Astrocyte (in vitro differentiated cells and primary cell): ENCODE measurements around the gene PKP4.

Experiments used
- CTCF ChIP-seq: IDR thresholded peaks from 2 replicates; pipeline ENCODE4 v1.5.1; 2011; ENCODE audit warnings: low read depth, mild to moderate bottlenecking, inconsistent platforms, low read length, moderate library complexity; ENCODE audit not compliant: insufficient read depth
- EZH2 ChIP-seq: IDR thresholded peaks from 2 replicates; pipeline ENCODE4 v1.6.1; 2012; ENCODE audit warnings: mild to moderate bottlenecking, low read length, inconsistent platforms; ENCODE audit not compliant: insufficient read depth

DNA sequence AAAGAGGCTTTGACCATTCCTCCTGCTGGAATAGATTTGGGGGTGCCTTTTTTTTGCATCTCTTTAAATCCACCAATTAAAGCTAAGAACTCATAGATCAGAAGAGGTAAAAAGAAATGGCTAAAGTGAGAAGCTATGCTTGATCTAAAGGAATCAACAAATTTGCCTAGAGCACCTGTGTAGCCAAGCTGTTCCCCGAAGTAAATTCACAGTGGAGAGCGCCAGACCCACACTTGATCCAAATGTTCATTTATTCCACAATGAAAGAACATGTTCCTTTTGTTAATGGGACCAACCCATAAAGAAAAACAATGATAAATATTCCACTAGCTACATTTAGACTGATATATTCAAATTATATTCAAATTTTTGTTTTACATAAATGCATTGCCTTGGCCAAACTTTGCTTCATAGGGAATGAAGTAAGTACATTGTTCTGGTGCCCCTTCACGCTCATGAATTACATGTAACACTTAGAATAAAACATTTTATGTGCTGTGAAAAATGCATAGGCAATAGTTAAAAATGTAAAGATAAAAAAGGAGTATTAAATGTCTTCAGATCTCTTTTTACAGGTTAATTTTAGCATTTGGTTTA, 167.4 kb downstream of the PKP4 start:
- TF ChIP-seq EZH2, result no peak
- no peak for TF ChIP-seq CTCF
